Memory B cell (primary cell): ENCODE measurements around the gene SLC9A4.
A peak's percentile ranks its signal among the peaks of the same experiment; 100 is the strongest.

Experiments used
- ATAC-seq: fragments of 150-1000 bp; cut with Tn5 transposase; 2 replicates; pipeline ENCODE4 v1.10.0; 2021; ENCODE audit warnings: low read depth, mild to moderate bottlenecking, moderate library complexity
- DNase-seq, 2 donors: peaks; one replicate each; pipeline ENCODE4 v3.0.0; 2022; ENCODE audit warnings: low spot score in 2 of 2
- H3K27ac Mint-ChIP-seq: one replicate; pipeline ENCODE4 v1.8.0; 2022; ENCODE audit warnings: mild to moderate bottlenecking, moderate library complexity, mixed read lengths
- H3K27me3 Mint-ChIP-seq: one replicate; pipeline ENCODE4 v1.8.0; 2022; ENCODE audit warnings: mixed read lengths
- H3K36me3 Mint-ChIP-seq: one replicate; pipeline ENCODE4 v1.8.0; 2022; ENCODE audit warnings: mild to moderate bottlenecking, mixed read lengths
- H3K4me1 Mint-ChIP-seq: one replicate; pipeline ENCODE4 v1.8.0; 2022; ENCODE audit warnings: mixed read lengths
- H3K4me3 Mint-ChIP-seq: one replicate; pipeline ENCODE4 v1.8.0; 2022; ENCODE audit warnings: mild to moderate bottlenecking, moderate library complexity, mixed read lengths
- H3K9me3 Mint-ChIP-seq: one replicate; pipeline ENCODE4 v1.8.0; 2022; ENCODE audit warnings: mixed read lengths

Gene SLC9A4

DNA sequence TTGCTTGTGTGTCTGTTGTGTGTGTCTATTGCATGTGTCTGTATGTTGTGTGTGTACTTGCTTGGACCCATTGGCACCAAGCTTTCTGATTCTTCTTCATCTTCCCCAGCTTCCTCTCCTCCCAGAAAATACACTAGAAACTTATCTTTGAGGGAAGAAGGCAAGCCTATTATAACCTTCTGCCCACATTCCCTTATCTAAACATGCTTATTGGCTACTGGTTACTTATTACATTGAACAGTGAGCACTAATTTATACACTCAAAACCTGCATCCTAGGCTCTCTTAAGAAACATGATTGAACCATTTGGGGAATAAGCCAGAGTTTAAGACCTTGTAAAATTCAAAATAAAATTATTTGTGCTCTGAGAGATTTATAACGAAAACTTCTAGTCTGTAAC is 26.5 kb downstream of the SLC9A4 start:
- no peak overlapping the region for H3K4me3 Mint-ChIP-seq
- peaks cover 3% of the 10 kb centered on the region for H3K27me3 Mint-ChIP-seq
- DNase-seq (no peak), ATAC-seq (no peak)
- no peaks in the 10 kb centered on the region for H3K36me3 Mint-ChIP-seq
- H3K9me3 Mint-ChIP-seq, result peaks cover 3% of the 10 kb centered on the region
- no peak overlapping the region for H3K27ac Mint-ChIP-seq
- H3K4me1 Mint-ChIP-seq, result no peaks in the 10 kb centered on the region

DNA sequence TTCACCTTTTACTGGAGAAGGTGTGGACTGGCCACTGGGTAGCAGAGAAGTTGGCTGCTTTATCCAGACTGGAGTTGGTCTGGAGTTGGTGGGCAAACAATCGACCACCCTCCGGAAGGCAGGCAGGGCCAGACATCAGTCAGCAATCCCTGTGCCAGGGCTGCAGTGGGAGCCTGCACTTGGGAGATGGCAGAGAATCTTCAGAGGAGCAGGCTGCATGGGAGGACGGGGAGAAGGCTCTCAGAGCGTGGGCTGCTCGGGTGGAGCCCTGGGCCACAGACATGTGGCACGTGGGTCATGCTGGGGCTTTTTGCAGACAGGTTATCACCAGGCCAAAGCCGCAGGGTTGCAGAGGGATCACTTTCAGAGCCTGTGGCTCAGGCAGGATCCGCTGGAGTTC is 29.6 kb downstream of the SLC9A4 start:
- no peak overlapping the region for H3K4me3 Mint-ChIP-seq
- H3K27me3 Mint-ChIP-seq, result peaks cover 3% of the 10 kb centered on the region
- ATAC-seq (no peak), DNase-seq (no peak)
- no peaks in the 10 kb centered on the region for H3K9me3 Mint-ChIP-seq
- no peaks in the 10 kb centered on the region for H3K36me3 Mint-ChIP-seq
- H3K27ac Mint-ChIP-seq, result no peak overlapping the region
- no peaks in the 10 kb centered on the region for H3K4me1 Mint-ChIP-seq

DNA sequence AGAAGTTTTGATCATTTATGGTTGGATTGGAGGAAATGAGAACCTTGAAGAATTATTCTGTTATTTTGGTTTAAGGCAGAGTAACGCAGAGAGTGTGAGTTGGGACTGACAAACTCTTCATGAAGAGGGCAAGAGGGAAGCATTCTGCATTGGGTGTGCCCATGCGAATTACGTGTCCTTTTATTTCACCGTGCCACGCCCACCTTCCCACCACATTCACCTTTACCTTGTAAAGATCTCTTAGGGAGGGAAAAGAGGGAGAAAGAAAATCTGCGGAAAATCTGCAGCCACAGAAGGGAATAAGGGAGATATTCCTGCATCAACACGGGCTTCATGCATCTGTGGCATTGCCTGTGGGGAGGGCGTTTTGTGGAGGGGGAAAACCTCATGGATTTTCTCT is 31.8 kb downstream of the SLC9A4 start:
- H3K4me1 Mint-ChIP-seq, result peaks cover 9% of the 10 kb centered on the region
- H3K27me3 Mint-ChIP-seq, result peaks cover 6% of the 10 kb centered on the region
- H3K4me3 Mint-ChIP-seq, result no peak overlapping the region
- no peaks in the 10 kb centered on the region for H3K36me3 Mint-ChIP-seq
- no peak for ATAC-seq
- no peak overlapping the region for H3K27ac Mint-ChIP-seq
- H3K9me3 Mint-ChIP-seq, result peaks cover 7% of the 10 kb centered on the region
- no peak for DNase-seq

DNA sequence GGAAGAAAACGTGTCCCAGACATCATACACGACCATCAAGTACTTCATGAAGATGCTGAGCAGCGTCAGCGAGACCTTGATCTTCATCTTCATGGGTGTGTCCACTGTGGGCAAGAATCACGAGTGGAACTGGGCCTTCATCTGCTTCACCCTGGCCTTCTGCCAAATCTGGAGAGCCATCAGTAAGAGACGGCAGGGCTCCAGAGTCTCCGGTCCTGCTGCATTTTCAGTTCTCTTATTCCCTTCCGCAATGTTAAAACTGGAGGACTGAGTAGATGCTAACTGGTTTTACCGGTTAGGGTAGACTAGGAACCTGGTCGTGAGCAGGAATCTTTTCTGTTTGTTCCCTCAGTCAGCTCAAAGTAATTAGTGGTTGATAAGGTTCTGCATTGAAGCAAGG is 32.3 kb downstream of the SLC9A4 start:
- Mint-ChIP-seq H3K27me3 (peaks cover 6% of the 10 kb centered on the region), H3K36me3 (no peaks in the 10 kb centered on the region), H3K4me3 (no peak overlapping the region), H3K27ac (no peak overlapping the region), H3K4me1 (peaks cover 9% of the 10 kb centered on the region), H3K9me3 (peaks cover 7% of the 10 kb centered on the region)
- no peak for ATAC-seq
- DNase-seq, result no peak

DNA sequence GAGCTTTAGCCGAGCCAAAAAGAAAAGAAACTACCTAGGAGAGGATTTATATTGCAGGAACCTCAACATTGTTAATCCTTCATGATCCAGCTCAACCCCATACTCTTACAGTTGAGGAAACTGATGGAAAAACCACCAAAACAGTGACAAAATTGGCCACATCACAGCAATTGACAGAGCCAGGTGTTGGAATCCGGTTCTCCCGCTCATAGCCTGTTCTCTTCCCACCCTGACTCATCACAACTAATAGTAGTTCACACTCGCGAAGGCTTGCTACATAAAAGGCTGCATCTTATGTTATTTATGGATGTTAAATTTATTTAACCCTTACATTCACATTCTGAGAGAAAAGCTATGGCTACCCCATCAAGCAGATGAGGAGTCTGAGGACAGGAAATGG is 33.7 kb downstream of the SLC9A4 start:
- ATAC-seq, result no peak
- H3K27me3 Mint-ChIP-seq, result peaks cover 3% of the 10 kb centered on the region
- H3K27ac Mint-ChIP-seq, result no peak overlapping the region
- no peak overlapping the region for H3K4me3 Mint-ChIP-seq
- H3K9me3 Mint-ChIP-seq, result peaks cover 7% of the 10 kb centered on the region
- no peak for DNase-seq
- peaks cover 9% of the 10 kb centered on the region for H3K4me1 Mint-ChIP-seq
- no peaks in the 10 kb centered on the region for H3K36me3 Mint-ChIP-seq

DNA sequence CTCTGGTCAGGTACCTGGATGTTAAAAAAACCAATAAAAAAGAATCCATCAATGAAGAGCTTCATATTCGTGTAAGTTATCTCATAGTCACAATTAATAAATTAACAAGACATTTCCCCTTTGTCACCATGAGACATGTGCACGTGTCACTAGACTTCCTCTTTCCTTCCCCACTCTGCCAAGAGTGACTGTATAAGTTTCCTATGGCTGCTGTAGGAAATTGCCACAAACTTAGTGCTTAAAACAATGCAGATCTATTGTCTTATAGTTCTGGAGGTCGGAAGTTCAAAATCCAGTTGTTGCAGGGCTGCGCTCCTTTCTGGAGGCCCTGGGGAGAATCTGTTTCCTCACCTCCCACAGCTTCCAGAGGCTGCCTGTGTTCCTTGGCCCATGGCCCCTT is 35.8 kb downstream of the SLC9A4 start:
- Mint-ChIP-seq H3K9me3 (peaks cover 7% of the 10 kb centered on the region), H3K27me3 (peaks cover 10% of the 10 kb centered on the region), H3K36me3 (no peaks in the 10 kb centered on the region), H3K4me1 (peaks cover 9% of the 10 kb centered on the region), H3K27ac (peak overlapping the region; percentile 64), H3K4me3 (no peak overlapping the region)
- ATAC-seq, result peak; percentile 81
- DNase-seq, result no peak

DNA sequence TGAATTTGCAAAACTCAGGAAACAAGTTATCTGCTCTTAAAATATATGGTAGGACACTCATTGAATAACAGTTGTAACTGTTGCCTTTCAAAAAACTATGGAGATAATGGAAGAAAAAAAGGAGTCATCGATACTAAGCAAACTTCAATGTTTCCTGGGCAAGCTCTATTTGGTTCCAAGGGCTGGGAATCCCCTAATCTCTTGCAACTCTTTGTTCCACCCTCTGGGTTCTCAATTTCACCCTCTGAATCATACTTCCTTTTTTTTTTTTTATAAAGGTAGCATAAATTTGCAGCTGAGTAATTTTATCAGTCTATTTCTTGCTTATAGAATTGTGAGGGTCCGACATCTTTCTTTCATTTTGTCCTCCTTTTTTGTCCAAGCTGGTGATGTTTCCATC is 36.7 kb downstream of the SLC9A4 start:
- peak; percentile 75 for ATAC-seq
- Mint-ChIP-seq H3K4me1 (peaks cover 9% of the 10 kb centered on the region), H3K27me3 (peaks cover 10% of the 10 kb centered on the region), H3K9me3 (peaks cover 7% of the 10 kb centered on the region), H3K27ac (peak overlapping the region; percentile 67), H3K4me3 (no peak overlapping the region), H3K36me3 (no peaks in the 10 kb centered on the region)
- no peak for DNase-seq

DNA sequence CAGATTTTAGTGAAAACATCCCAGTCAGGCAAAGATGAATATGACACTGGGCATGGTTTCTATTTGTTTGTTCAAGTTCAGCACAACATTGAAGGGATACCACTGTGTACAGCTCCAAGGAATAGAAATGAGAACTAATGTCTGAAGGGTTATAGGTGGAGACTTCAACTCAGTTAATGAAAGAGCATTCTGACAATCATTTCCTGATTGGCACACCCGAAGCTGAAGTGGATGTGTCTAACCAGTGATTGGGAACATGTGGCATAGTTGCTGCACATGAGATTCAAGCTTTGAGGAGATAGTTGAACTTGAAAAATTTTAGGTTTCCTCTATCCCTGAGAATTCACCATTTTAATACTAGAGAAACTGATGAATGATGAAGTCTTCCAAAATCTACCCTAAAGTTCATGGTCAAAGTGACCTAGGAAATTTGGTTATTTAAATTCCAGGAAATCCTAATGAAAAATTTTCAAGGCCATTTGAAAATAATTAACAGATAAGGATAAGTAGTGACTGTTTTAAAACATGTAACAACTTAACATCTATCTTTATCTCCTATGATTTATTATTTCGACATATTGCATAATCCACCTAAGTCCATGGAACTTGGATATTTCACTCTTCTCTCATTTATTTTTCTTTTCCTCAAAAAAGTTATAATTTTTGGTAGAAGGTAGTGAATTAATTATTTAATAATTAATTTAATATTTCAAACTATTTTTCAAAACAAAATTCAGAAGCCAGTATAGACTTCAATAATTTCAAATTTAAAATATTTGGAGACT is 38.0 kb downstream of the SLC9A4 start:
- peaks cover 7% of the 10 kb centered on the region for H3K9me3 Mint-ChIP-seq
- H3K4me3 Mint-ChIP-seq, result no peak overlapping the region

DNA sequence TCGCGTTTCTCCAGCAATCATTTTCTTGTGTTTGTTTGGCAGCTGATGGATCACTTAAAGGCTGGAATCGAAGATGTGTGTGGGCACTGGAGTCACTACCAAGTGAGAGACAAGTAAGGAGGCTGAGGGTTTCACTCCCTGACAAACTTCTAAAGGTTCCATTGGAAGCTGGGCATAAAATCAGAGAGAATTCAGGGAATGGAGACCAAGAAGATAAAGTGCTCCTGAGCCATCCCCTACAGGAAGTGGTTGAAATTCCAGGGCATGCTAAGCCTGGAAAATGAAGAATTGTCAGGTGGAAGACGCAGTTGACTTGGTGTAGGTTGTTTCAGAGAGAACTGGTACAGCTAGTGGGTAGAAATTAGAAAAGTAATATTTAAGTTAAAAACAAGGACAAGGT is 39.1 kb downstream of the SLC9A4 start:
- H3K27me3 Mint-ChIP-seq, result peaks cover 10% of the 10 kb centered on the region
- H3K36me3 Mint-ChIP-seq, result no peaks in the 10 kb centered on the region
- peaks cover 7% of the 10 kb centered on the region for H3K9me3 Mint-ChIP-seq
- no peak overlapping the region for H3K27ac Mint-ChIP-seq
- peaks cover 9% of the 10 kb centered on the region for H3K4me1 Mint-ChIP-seq
- no peak for DNase-seq
- no peak for ATAC-seq
- no peak overlapping the region for H3K4me3 Mint-ChIP-seq

More for the DNA sequence above, 38.0 kb downstream of the SLC9A4 start:
- Mint-ChIP-seq H3K36me3 (no peaks in the 10 kb centered on the region), H3K27me3 (peaks cover 10% of the 10 kb centered on the region), H3K4me1 (peaks cover 9% of the 10 kb centered on the region), H3K27ac (no peak overlapping the region)
- no peak for DNase-seq
- ATAC-seq, result no peak

DNA sequence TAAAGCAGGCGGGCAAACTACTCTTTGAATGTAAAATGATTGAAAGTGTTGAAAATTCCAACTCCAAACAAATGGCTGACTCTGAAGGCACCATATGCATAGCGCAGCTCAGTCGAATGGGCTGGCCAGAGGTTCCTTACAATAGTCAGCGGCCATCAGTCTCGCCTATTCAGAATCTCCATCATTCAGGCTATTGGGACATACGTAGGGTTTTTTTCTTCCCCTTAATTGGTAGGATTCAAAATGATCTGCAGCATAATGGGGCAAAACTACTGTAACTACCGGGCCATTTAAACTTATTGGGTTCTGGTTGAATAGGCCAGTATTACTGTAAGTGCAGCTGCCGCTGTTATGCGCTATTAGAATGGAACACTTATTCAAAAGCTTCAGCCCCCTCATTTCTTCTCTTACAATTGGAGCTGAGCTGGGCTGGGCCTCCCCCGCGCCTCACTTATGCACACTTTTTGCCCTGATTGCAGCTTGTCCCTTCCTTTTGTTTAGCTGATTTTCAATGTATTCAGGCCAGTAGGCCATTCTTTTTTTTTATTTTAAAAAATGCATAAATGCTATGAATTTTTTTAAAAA is 40.4 kb downstream of the SLC9A4 start:
- H3K4me1 Mint-ChIP-seq, result peaks cover 9% of the 10 kb centered on the region
- no peak overlapping the region for H3K27ac Mint-ChIP-seq
- DNase-seq, result no peak
- H3K4me3 Mint-ChIP-seq, result no peak overlapping the region
- ATAC-seq, result no peak
- H3K36me3 Mint-ChIP-seq, result no peaks in the 10 kb centered on the region
- H3K27me3 Mint-ChIP-seq, result peaks cover 7% of the 10 kb centered on the region
- H3K9me3 Mint-ChIP-seq, result peaks cover 7% of the 10 kb centered on the region

DNA sequence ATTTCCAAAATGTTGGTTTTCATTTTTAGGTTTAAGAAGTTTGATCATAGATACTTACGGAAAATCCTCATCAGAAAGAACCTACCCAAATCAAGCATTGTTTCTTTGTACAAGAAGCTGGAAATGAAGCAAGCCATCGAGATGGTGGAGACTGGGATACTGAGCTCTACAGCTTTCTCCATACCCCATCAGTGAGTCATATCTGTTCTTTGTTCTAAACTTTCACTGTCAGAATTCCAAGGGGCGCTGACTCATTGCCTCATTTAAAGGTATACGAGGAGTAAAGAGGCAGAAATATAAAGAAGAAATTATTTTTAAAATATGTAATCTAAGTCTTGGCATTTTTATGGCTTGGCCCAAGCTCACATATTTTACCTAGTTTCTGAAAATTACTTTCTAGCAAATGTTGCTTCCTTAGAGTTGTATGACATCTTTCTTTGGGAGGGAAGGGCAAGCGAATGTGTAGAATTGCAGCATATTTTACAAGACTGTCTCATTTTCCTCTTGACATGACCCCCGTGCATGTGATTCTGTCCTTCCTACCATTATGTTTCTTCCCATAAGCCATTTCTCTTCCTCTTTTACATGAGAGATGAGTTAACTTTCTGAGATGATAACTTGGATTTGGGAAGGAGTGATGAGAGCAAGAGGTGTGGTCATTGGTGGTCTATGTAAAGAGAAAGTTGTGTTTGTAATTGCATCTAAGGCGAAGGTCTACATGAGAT is 41.2 kb downstream of the SLC9A4 start:
- no peak overlapping the region for H3K4me3 Mint-ChIP-seq
- peaks cover 4% of the 10 kb centered on the region for H3K9me3 Mint-ChIP-seq
- H3K36me3 Mint-ChIP-seq, result no peaks in the 10 kb centered on the region
- peaks cover 7% of the 10 kb centered on the region for H3K27me3 Mint-ChIP-seq
- DNase-seq, result no peak
- no peak overlapping the region for H3K27ac Mint-ChIP-seq
- H3K4me1 Mint-ChIP-seq, result peaks cover 5% of the 10 kb centered on the region
- no peak for ATAC-seq

DNA sequence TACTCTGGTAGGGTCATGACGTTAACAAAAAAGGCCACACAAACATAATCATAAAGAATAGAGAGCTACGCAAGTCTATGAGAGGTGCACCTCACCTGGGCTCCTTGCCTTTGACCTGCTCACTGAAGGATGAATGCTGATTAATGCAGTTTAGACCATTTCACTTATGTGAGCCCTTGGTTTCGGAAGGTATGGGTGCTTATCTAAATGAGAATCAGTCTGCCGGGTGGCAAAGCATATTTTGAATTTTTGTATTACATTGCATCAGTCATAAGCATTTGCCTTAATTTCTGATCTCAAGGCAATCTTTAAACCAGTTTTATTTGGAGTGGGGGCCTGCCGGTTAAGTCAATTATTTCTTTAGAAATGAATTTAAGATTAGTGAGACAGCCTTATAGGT is 42.8 kb downstream of the SLC9A4 start:
- peaks cover 7% of the 10 kb centered on the region for H3K27me3 Mint-ChIP-seq
- ATAC-seq (no peak), DNase-seq (no peak)
- no peak overlapping the region for H3K27ac Mint-ChIP-seq
- H3K4me3 Mint-ChIP-seq, result no peak overlapping the region
- H3K9me3 Mint-ChIP-seq, result no peaks in the 10 kb centered on the region
- no peaks in the 10 kb centered on the region for H3K36me3 Mint-ChIP-seq
- H3K4me1 Mint-ChIP-seq, result no peaks in the 10 kb centered on the region

DNA sequence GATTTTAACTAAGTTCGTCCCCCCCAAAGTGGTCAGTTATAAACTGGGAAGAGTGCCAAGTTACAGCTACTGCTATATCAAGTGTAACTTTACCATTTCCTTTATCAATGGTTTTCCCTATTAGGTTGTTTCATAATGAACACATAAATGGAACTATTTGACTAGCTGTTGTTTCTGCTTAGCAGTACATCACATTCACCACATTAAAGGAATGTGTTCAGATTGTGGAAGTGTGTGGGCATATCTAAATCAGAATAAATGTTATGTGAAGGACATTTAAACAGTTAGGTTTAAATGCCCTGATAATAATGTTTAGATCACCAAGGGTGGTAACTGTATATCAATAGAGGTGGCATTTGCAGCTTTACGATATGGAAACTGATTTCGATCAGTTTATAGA is 45.1 kb downstream of the SLC9A4 start:
- no peak overlapping the region for H3K27ac Mint-ChIP-seq
- peaks cover 2% of the 10 kb centered on the region for H3K27me3 Mint-ChIP-seq
- DNase-seq (no peak), ATAC-seq (no peak)
- H3K36me3 Mint-ChIP-seq, result no peaks in the 10 kb centered on the region
- H3K4me1 Mint-ChIP-seq, result no peaks in the 10 kb centered on the region
- no peaks in the 10 kb centered on the region for H3K9me3 Mint-ChIP-seq
- no peak overlapping the region for H3K4me3 Mint-ChIP-seq

DNA sequence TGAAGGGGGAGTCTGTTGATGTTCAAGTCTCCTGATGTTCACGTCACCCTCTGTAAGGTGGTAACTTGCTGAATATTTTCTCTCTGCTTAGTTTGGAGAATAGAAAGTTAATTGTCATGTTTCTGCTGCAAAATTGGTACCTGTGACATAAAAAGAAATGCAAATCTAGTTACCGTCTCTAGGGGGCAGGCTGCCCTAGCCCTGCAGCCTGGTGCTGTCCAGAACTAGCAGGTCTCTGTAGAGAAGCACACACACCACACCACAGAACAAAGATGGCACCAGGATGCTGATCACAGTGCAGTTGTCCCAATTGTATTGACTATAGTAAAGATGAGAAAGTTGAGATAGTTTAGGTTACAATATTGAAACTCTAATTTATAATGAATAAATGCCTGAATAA is 47.0 kb downstream of the SLC9A4 start:
- H3K4me1 Mint-ChIP-seq, result no peaks in the 10 kb centered on the region
- no peak overlapping the region for H3K4me3 Mint-ChIP-seq
- no peaks in the 10 kb centered on the region for H3K9me3 Mint-ChIP-seq
- DNase-seq (no peak), ATAC-seq (peak; percentile 19)
- peaks cover 3% of the 10 kb centered on the region for H3K27me3 Mint-ChIP-seq
- no peak overlapping the region for H3K27ac Mint-ChIP-seq
- no peaks in the 10 kb centered on the region for H3K36me3 Mint-ChIP-seq
